SK-N-MC (cell line): Measurements from ENCODE around the gene GOLGA7B.

Source experiments
- EZH2 ChIP-seq: fragments of 200-600 bp; sonication (generic); IDR thresholded peaks from one replicate; pipeline ENCODE4 v1.6.1; 2017; ENCODE audit warnings: antibody characterized with exemption
- POLR2AphosphoS5 ChIP-seq: IDR thresholded peaks from 2 replicates; pipeline ENCODE4 v1.6.1; 2012; ENCODE audit warnings: mild to moderate bottlenecking, low read depth, low read length, borderline replicate concordance

GRCh38 chr10:97895915-97896314 is 46.3 kb downstream of the GOLGA7B start:
- TF ChIP-seq EZH2 (no peak), POLR2AphosphoS5 (no peak)
